Smooth muscle cell (in vitro differentiated cells): ENCODE data around the gene RCAN1. TPM values are rescaled to one million over a fixed set of nuclear protein-coding genes. Genes with fewer than 3 reads are reported as not detected.

Experiments
- DNase-seq: peaks from one replicate; lab custom pipeline; 2025; ENCODE audit not compliant: unreplicated experiment; lab: John Stamatoyannopoulos, UW
- H2AFZ ChIP-seq: fragments of 200-600 bp; sonication (generic); 2 replicates; pipeline ENCODE4 v1.6.0; 2016; ENCODE audit warnings: antibody characterized with exemption, low read depth, mild to moderate bottlenecking
- H3F3A ChIP-seq: fragments of 200-600 bp; sonication (generic); 2 replicates; pipeline ENCODE4 v1.6.0; 2017; ENCODE audit warnings: antibody characterized with exemption, low read depth
- H3K27ac ChIP-seq: fragments of 200-600 bp; sonication (generic); 2 replicates; pipeline ENCODE4 v1.5.1; 2016; ENCODE audit warnings: low read depth, mild to moderate bottlenecking
- H3K27me3 ChIP-seq: fragments of 200-600 bp; sonication (generic); 2 replicates; pipeline ENCODE4 v1.6.1; 2016; ENCODE audit warnings: low read depth, mild to moderate bottlenecking
- H3K36me3 ChIP-seq: fragments of 200-600 bp; sonication (generic); 2 replicates; pipeline ENCODE4 v1.5.1; 2016; ENCODE audit warnings: low read depth
- H3K4me1 ChIP-seq: fragments of 200-600 bp; sonication (generic); 2 replicates; pipeline ENCODE4 v1.5.1; 2016; ENCODE audit warnings: low read depth
- H3K4me2 ChIP-seq: fragments of 200-600 bp; sonication (generic); 2 replicates; pipeline ENCODE4 v1.6.0; 2016; ENCODE audit warnings: mild to moderate bottlenecking
- H3K4me3 ChIP-seq: fragments of 200-600 bp; sonication (generic); 2 replicates; pipeline ENCODE4 v1.5.1; 2016; ENCODE audit warnings: mild to moderate bottlenecking
- H3K79me2 ChIP-seq: fragments of 200-600 bp; sonication (generic); 2 replicates; pipeline ENCODE4 v1.6.0; 2016; ENCODE audit warnings: low read depth, mild to moderate bottlenecking
- H3K9ac ChIP-seq: fragments of 200-600 bp; sonication (generic); 2 replicates; pipeline ENCODE4 v1.6.0; 2016; ENCODE audit warnings: low read depth
- H3K9me3 ChIP-seq: fragments of 200-600 bp; sonication (generic); replicated peaks from 2 replicates; pipeline ENCODE4 v1.5.1; 2016; ENCODE audit warnings: low read depth
- H4K20me1 ChIP-seq: fragments of 200-600 bp; sonication (generic); 2 replicates; pipeline ENCODE4 v1.6.0; 2016; ENCODE audit warnings: low read depth
- WGBS: methylation state at CpG from one replicate; pipeline ENCODE4 v1.1.7; 2016; ENCODE audit warnings: low lambda C conversion rate; 5-methylcytosine and 5-hydroxymethylcytosine counted together
- polyA plus RNA-seq: library from polyadenylated mRNA; unstranded; fragments of >200 nt; fragmentation: Nextera tagmentation; extraction: Ambion mirVana; gene quantifications from 2 replicates; pipeline ENCODE4 v1.2.1, GENCODE V29; 2016
- total RNA-seq: library from RNA; depleted of rRNA; stranded (reverse); fragments of >200 nt; gene quantifications from 2 replicates; pipeline ENCODE4 v1.2.3, GENCODE V29; 2014
- TF ChIP-seq, protein P1 (sequence below): fragments of 200-600 bp; sonication (generic); IDR thresholded peaks from 2 replicates; pipeline ENCODE4 v1.5.1; 2017; ENCODE audit warnings: borderline replicate concordance, mild to moderate bottlenecking, antibody characterized with exemption; ENCODE audit not compliant: insufficient read depth, poor library complexity, severe bottlenecking

RCAN1 gene
- total and polyA plus RNA-seq, 2 experiments from 2014 or later: 77.3 to 155 TPM

DNA sequence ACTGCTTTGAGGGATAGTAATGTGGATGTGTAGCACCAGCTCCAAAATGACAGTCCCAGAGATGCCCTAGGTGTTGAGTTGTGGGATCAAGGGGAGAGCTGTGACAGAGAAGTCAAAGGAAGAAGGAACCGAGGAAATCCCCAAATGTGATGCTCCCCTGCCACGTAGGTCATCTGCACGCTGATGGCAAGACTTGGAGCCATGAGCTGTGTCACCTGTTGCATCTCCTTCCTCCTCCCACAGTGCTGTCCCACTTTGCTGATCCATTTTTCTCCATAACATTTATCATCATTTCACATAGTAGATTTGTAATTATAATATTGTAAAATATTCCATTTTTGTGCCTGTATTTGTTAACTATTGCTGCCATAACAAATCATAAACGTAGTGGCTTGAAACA is 17.6 kb upstream of the RCAN1 start:
- H3K4me3 ChIP-seq: no peak overlapping the region
- H3K9ac ChIP-seq: no peak overlapping the region
- H3K9me3 ChIP-seq: no peaks in the 10 kb centered on the region
- no peaks in the 10 kb centered on the region for H4K20me1 ChIP-seq
- DNase-seq: no peak
- no peak overlapping the region for H2AFZ ChIP-seq
- no peaks in the 10 kb centered on the region for H3K36me3 ChIP-seq
- H3K79me2 ChIP-seq: no peaks in the 10 kb centered on the region
- H3K27me3 ChIP-seq: peaks cover 44% of the 10 kb centered on the region
- 94% methylated on average over 4 of the region's 4 CpGs for WGBS
- H3K4me2 ChIP-seq: no peak overlapping the region
- H3K27ac ChIP-seq: no peak overlapping the region
- H3F3A ChIP-seq: no peaks in the 10 kb centered on the region
- no peaks in the 10 kb centered on the region for H3K4me1 ChIP-seq
- TF ChIP-seq, protein P1, sequence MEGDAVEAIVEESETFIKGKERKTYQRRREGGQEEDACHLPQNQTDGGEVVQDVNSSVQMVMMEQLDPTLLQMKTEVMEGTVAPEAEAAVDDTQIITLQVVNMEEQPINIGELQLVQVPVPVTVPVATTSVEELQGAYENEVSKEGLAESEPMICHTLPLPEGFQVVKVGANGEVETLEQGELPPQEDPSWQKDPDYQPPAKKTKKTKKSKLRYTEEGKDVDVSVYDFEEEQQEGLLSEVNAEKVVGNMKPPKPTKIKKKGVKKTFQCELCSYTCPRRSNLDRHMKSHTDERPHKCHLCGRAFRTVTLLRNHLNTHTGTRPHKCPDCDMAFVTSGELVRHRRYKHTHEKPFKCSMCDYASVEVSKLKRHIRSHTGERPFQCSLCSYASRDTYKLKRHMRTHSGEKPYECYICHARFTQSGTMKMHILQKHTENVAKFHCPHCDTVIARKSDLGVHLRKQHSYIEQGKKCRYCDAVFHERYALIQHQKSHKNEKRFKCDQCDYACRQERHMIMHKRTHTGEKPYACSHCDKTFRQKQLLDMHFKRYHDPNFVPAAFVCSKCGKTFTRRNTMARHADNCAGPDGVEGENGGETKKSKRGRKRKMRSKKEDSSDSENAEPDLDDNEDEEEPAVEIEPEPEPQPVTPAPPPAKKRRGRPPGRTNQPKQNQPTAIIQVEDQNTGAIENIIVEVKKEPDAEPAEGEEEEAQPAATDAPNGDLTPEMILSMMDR: no peak

DNA sequence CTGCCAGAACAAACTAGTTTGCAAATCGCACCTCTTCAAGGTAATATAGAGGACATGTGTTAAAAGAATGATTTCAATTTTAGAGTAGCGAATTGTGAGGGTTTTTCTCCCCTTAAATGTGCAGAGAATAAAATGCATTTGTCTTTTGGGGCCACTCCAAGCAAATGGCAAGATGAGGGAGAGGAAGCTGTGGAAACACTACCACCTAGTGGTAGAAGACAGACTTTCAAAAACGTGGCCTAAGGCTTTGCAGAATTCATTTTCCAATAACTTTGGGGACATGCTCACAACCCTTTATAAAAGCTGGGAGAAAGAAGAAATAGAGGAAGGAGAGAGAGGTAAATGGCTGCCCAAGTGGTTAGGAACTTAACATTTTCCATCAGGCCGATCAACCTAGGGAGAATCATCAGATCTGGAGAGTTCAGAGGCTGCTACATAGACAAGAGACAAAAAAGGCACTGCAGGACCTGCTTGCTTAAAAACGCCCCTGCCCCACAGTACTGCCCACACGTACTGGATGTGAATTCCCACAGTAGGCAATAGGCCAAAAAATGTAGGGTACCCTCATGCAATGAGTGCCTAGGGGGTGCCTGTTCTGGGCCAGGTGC is 15.7 kb upstream of the RCAN1 start:
- Histone ChIP-seq H3K4me3 (no peak overlapping the region), H3K27me3 (peaks cover 57% of the 10 kb centered on the region), H3K36me3 (no peaks in the 10 kb centered on the region), H4K20me1 (no peaks in the 10 kb centered on the region), H3K9ac (no peak overlapping the region), H2AFZ (no peak overlapping the region), H3K4me1 (no peaks in the 10 kb centered on the region), H3K27ac (no peak overlapping the region), H3K4me2 (no peak overlapping the region), H3K9me3 (no peaks in the 10 kb centered on the region), H3F3A (no peaks in the 10 kb centered on the region), H3K79me2 (no peaks in the 10 kb centered on the region)
- no peak for DNase-seq
- TF ChIP-seq, protein P1: peak; percentile 79
- 5% methylated on average over 6 of the region's 6 CpGs for WGBS

DNA sequence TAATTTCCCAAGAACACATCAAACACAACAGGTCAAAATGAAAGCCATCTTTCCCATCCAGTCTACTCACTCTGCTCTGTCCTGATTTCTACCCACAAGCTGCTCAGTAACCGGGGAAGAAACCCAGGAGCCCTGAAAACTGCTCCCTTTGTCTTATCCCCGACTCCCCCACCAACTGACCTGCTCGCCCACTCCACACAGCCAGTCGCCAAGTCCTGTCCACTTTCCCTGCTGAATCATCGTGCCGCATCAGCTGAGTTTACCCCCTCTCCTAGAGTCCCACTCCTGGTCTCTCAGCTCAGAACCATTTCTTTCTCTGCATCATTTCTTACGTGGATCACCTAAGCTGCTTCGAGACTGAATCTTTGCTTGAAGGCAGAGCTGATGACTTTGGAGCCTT is 11.2 kb upstream of the RCAN1 start:
- peaks cover 48% of the 10 kb centered on the region for H3K27me3 ChIP-seq
- H3K36me3 ChIP-seq: no peaks in the 10 kb centered on the region
- DNase-seq: no peak
- no peaks in the 10 kb centered on the region for H3F3A ChIP-seq
- H4K20me1 ChIP-seq: no peaks in the 10 kb centered on the region
- H2AFZ ChIP-seq: no peak overlapping the region
- no peak overlapping the region for H3K4me2 ChIP-seq
- TF ChIP-seq, protein P1: no peak
- H3K9ac ChIP-seq: no peak overlapping the region
- H3K4me1 ChIP-seq: no peaks in the 10 kb centered on the region
- no peaks in the 10 kb centered on the region for H3K9me3 ChIP-seq
- H3K4me3 ChIP-seq: no peak overlapping the region
- no peak overlapping the region for H3K27ac ChIP-seq
- WGBS: 93% methylated on average over 8 of the region's 8 CpGs
- H3K79me2 ChIP-seq: no peaks in the 10 kb centered on the region

DNA sequence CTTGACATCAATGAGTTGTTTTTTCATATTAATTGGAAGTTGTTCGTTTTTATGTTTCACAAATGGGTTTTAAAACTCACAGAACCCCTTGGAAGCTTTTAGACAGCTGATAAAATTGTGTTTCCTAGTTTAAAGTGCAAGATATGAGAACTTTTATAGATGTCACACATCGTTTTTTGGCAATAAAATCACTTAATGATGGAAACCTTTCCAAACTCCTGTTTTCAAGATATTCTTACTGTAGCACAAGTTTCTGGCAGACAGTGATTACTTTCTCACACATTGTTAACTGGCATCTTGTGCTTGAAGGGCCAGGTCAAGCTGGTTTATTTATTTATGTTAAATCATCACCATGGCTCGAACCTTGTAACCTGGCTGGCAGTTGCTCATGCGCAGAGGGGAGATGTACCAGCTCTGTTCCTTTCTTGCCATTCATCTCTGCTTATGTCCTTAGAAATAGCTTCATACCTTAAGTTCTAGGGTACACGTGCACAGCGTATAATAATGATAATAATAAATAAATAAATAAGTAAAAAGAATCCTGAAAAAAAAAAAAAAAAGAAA is 10.2 kb upstream of the RCAN1 start:
- TF ChIP-seq, protein P1: no peak
- DNase-seq: no peak
- no peak overlapping the region for H3K4me3 ChIP-seq
- no peaks in the 10 kb centered on the region for H3F3A ChIP-seq
- H3K4me1 ChIP-seq: no peaks in the 10 kb centered on the region
- H3K9ac ChIP-seq: no peak overlapping the region
- H3K27ac ChIP-seq: no peak overlapping the region
- no peaks in the 10 kb centered on the region for H4K20me1 ChIP-seq
- H3K27me3 ChIP-seq: peaks cover 57% of the 10 kb centered on the region
- H3K4me2 ChIP-seq: no peak overlapping the region
- 59% methylated on average over 6 of the region's 6 CpGs for WGBS
- no peaks in the 10 kb centered on the region for H3K9me3 ChIP-seq
- no peaks in the 10 kb centered on the region for H3K79me2 ChIP-seq
- H2AFZ ChIP-seq: no peak overlapping the region
- no peaks in the 10 kb centered on the region for H3K36me3 ChIP-seq
